Right lobe of liver (tissue), 4 donors: ENCODE results near the gene UVRAG.

Experiments
- CTCF ChIP-seq, 4 donors: fragments of 200-600 bp in 3 of 4; fragments of 450-650 bp in 1 of 4; IDR thresholded peaks; one replicate each; pipeline versions ENCODE4 v1.5.1 to v1.8.0; 2016 to 2022; ENCODE audit warnings: antibody characterized with exemption in 4 of 4, mild to moderate bottlenecking in 2 of 4
- POLR2A ChIP-seq: fragments of 450-650 bp; IDR thresholded peaks from one replicate; pipeline ENCODE4 v1.6.1; 2017; ENCODE audit warnings: antibody characterized with exemption, mild to moderate bottlenecking
- donor health status: DM: no; HTN: no; CAD: no.
- donor health status: DM: no; HTN: no; CAD: no.
- donor health status: DM: no; HTN: yes; CAD: no.

GRCh38 chr11:76163289-76163880 is 348.4 kb downstream of the UVRAG start:
- TF ChIP-seq CTCF (IDR thresholded peaks at IDR 0.05): no peak
- no peak for TF ChIP-seq POLR2A
